ENCODE measurements around the gene TAL2. TPM values are rescaled to one million over a fixed set of nuclear protein-coding genes. Genes with fewer than 3 reads are reported as not detected.

TAL2 gene
- total RNA-seq, 1 experiment from 2014 or later, result not detected

DNA sequence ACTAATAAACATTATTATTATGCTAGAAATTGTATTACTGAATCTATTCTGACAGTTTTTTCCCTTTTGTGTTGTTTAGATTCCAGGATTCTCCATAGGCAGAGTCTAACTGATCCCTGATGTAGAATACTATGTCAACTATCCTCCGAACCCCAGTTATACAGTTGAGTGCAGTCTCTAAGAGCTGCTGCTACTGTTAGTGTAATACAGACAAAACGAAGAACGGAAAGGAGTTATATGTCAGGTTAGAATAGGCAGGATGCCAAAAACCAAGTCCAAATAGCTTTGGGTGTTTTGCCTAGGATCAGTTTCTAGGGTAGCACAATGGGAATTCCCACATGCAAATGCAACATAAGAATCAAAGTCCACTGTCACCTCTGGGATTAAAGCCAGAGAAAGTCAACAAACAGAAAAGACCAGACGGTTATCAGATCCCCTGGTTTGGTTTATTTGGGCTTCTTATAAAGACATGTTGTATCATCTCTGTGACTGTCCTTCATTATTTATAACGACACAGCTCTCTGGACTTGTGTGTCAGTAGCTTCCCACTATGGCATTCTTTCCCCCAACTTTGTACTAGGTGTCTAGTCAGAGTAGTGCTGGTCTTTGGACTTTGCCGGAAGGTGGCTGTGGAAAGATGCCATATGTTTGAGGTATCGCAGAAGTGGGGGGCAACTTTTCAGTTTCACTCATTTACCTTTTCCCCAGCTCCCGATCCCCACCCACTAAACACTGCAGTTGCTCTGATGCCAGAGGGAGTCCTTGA is 17.2 kb downstream of the TAL2 start:
- Mint-ChIP-seq H3K9me3 (ENCODE audit: low read depth, unreplicated experiment) (no peaks in the 10 kb centered on the region), H3K4me1 (ENCODE audit: low read depth, unreplicated experiment) (peaks cover 11% of the 10 kb centered on the region), H3K36me3 (ENCODE audit: insufficient read depth, unreplicated experiment) (no peaks in the 10 kb centered on the region), H3K4me3 (ENCODE audit: low read depth, unreplicated experiment) (no peak overlapping the region), H3K27ac (ENCODE audit: unreplicated experiment) (no peak overlapping the region), H3K27me3 (ENCODE audit: unreplicated experiment) (no peaks in the 10 kb centered on the region)
- intact Hi-C loops (cut with micrococcal nuclease; ENCODE audit: unreplicated experiment), result no loop called here
- DNase-seq, result no peak
- no TSS peak for BruUV-seq (replicated peaks)
- CTCF ChIA-PET, result no interaction called here
- TF ChIP-seq, protein P1, sequence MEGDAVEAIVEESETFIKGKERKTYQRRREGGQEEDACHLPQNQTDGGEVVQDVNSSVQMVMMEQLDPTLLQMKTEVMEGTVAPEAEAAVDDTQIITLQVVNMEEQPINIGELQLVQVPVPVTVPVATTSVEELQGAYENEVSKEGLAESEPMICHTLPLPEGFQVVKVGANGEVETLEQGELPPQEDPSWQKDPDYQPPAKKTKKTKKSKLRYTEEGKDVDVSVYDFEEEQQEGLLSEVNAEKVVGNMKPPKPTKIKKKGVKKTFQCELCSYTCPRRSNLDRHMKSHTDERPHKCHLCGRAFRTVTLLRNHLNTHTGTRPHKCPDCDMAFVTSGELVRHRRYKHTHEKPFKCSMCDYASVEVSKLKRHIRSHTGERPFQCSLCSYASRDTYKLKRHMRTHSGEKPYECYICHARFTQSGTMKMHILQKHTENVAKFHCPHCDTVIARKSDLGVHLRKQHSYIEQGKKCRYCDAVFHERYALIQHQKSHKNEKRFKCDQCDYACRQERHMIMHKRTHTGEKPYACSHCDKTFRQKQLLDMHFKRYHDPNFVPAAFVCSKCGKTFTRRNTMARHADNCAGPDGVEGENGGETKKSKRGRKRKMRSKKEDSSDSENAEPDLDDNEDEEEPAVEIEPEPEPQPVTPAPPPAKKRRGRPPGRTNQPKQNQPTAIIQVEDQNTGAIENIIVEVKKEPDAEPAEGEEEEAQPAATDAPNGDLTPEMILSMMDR (IDR thresholded peaks at IDR 0.05; ENCODE audit: unreplicated experiment), result no peak

DNA sequence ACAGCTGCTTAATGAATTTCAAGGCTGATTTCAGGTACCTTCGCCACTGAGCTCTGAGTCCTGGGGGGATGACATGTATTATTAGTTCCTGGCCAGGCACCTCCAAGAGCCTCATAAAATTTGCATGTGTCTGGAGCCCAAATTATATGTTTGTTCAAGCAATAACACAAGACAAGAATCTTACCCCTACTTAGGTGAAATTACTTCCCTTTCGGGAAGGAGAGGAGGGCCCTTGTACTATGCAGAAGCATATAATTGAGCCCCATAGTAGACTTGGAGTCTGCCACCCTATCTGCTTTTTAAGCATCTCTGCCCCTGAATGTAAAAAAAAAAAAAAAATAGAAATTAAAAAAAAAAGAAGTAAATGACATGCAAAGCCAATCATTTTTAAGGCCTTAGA is 19.1 kb downstream of the TAL2 start:
- no peak overlapping the region for H3K4me3 Mint-ChIP-seq (ENCODE audit: low read depth, unreplicated experiment)
- TF ChIP-seq, protein P1 (IDR thresholded peaks at IDR 0.05; ENCODE audit: unreplicated experiment), result no peak
- H3K27me3 Mint-ChIP-seq (ENCODE audit: unreplicated experiment), result no peaks in the 10 kb centered on the region
- CTCF ChIA-PET, result no interaction called here
- no TSS peak for BruUV-seq (replicated peaks)
- no peaks in the 10 kb centered on the region for H3K36me3 Mint-ChIP-seq (ENCODE audit: insufficient read depth, unreplicated experiment)
- DNase-seq, result no peak
- intact Hi-C loops (cut with micrococcal nuclease; ENCODE audit: unreplicated experiment), result no loop called here
- H3K4me1 Mint-ChIP-seq (ENCODE audit: low read depth, unreplicated experiment), result peaks cover 11% of the 10 kb centered on the region
- no peak overlapping the region for H3K27ac Mint-ChIP-seq (ENCODE audit: unreplicated experiment)
- no peaks in the 10 kb centered on the region for H3K9me3 Mint-ChIP-seq (ENCODE audit: low read depth, unreplicated experiment)

GRCh38 chr9:105681724-105682123 is 19.5 kb downstream of the TAL2 start:
- Mint-ChIP-seq H3K36me3 (ENCODE audit: insufficient read depth, unreplicated experiment) (no peaks in the 10 kb centered on the region), H3K9me3 (ENCODE audit: low read depth, unreplicated experiment) (no peaks in the 10 kb centered on the region), H3K4me3 (ENCODE audit: low read depth, unreplicated experiment) (no peak overlapping the region), H3K27ac (ENCODE audit: unreplicated experiment) (no peak overlapping the region), H3K4me1 (ENCODE audit: low read depth, unreplicated experiment) (peaks cover 11% of the 10 kb centered on the region), H3K27me3 (ENCODE audit: unreplicated experiment) (no peaks in the 10 kb centered on the region)
- CTCF ChIA-PET, result no interaction called here
- BruUV-seq (replicated peaks), result no TSS peak
- TF ChIP-seq, protein P1 (IDR thresholded peaks at IDR 0.05; ENCODE audit: unreplicated experiment), result no peak
- intact Hi-C loops (cut with micrococcal nuclease; ENCODE audit: unreplicated experiment), result no loop called here
- DNase-seq, result no peak

- CTCF ChIA-PET, result no interaction called here
- H3K4me3 Mint-ChIP-seq (ENCODE audit: low read depth, unreplicated experiment), result no peak overlapping the region
- BruUV-seq (replicated peaks), result no TSS peak
- TF ChIP-seq, protein P1 (IDR thresholded peaks at IDR 0.05; ENCODE audit: unreplicated experiment), result no peak
- DNase-seq, result no peak
- intact Hi-C loops (cut with micrococcal nuclease; ENCODE audit: unreplicated experiment), result no loop called here
- H3K4me1 Mint-ChIP-seq (ENCODE audit: low read depth, unreplicated experiment), result peaks cover 11% of the 10 kb centered on the region
- no peaks in the 10 kb centered on the region for H3K27me3 Mint-ChIP-seq (ENCODE audit: unreplicated experiment)
- no peaks in the 10 kb centered on the region for H3K9me3 Mint-ChIP-seq (ENCODE audit: low read depth, unreplicated experiment)
- H3K36me3 Mint-ChIP-seq (ENCODE audit: insufficient read depth, unreplicated experiment), result no peaks in the 10 kb centered on the region
- H3K27ac Mint-ChIP-seq (ENCODE audit: unreplicated experiment), result no peak overlapping the region
Measured at GRCh38 chr9:105683688-105684275, 21.5 kb downstream of the TAL2 start.

Measured in Calu3 (cell line).